ACC112 (cell line): ENCODE measurements around the gene GTPBP1.

Experiments
- H2AFZ ChIP-seq: fragments of 200-600 bp; sonication (generic); one replicate; pipeline ENCODE4 v1.6.0; 2017; ENCODE audit warnings: antibody characterized with exemption, low read length; ENCODE audit not compliant: unreplicated experiment
- H3K27ac ChIP-seq: fragments of 200-600 bp; sonication (generic); 2 replicates; pipeline ENCODE4 v1.5.1; 2014; ENCODE audit warnings: low read depth, mild to moderate bottlenecking, antibody characterized with exemption, low read length, moderate library complexity
- H3K27me3 ChIP-seq: fragments of 200-600 bp; sonication (generic); 2 replicates; pipeline ENCODE4 v1.6.1; 2014; ENCODE audit warnings: mild to moderate bottlenecking, antibody characterized with exemption, low read length, moderate library complexity, mixed read lengths; ENCODE audit not compliant: insufficient read depth
- H3K36me3 ChIP-seq: fragments of 200-600 bp; sonication (generic); 2 replicates; pipeline ENCODE4 v1.6.1; 2016; ENCODE audit warnings: mild to moderate bottlenecking, antibody characterized with exemption, low read length, moderate library complexity, mixed read lengths; ENCODE audit not compliant: insufficient read depth
- H3K4me1 ChIP-seq: fragments of 200-600 bp; sonication (generic); one replicate; pipeline ENCODE4 v1.6.1; 2016; ENCODE audit warnings: low read length, mixed read lengths; ENCODE audit not compliant: insufficient read depth, unreplicated experiment, control insufficient read depth
- H3K4me3 ChIP-seq: fragments of 200-600 bp; sonication (generic); 2 replicates; pipeline ENCODE4 v1.5.1; 2014; ENCODE audit warnings: mild to moderate bottlenecking, low read depth, low read length
- H3K79me2 ChIP-seq: fragments of 200-600 bp; sonication (generic); one replicate; pipeline ENCODE4 v1.6.0; 2016; ENCODE audit warnings: low read length; ENCODE audit not compliant: control insufficient read depth, unreplicated experiment, insufficient read depth

The GTPBP1 gene

DNA sequence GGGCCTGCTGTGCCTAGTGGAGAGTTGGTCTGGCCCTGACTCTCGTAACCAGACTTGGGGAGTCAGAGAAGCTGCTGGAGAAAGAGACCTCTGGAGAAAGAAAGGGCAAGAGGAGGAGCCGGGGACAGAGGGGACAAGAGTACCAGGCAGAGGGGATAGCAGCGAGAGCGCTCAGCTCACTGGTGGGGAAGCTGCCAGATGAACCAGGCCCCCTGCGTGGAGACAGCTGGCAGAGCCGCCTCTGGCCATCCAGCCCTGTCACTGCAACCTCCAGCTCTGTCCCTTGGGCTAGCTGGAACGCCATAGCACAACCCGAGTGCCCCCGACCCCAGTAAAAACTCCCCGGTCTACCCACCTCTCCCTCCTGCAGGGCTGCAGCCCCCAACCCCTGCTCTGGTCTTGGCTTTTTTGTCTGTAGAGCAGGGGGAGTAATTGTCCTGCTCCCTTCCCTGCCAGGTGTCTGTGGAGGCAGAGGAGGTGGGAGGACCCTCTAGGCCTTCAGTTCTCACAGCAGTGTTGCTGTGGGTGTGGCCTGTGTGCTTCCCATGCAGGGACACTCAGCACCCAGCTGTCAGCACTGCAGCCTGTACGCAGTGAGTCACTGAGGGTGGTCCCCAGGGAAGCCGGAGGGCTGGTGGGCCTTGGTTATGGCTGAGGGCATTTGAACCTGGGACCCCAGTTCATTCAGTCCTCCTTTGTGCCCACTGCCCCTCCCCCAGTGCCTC is 54.9 kb downstream of the GTPBP1 start:
- no peaks in the 10 kb centered on the region for H3K27me3 ChIP-seq
- H3K79me2 ChIP-seq = no peaks in the 10 kb centered on the region
- no peaks in the 10 kb centered on the region for H3K36me3 ChIP-seq
- H3K4me1 ChIP-seq = peaks cover 8% of the 10 kb centered on the region
- H3K27ac ChIP-seq = no peak overlapping the region
- H2AFZ ChIP-seq = no peak overlapping the region
- no peak overlapping the region for H3K4me3 ChIP-seq

DNA sequence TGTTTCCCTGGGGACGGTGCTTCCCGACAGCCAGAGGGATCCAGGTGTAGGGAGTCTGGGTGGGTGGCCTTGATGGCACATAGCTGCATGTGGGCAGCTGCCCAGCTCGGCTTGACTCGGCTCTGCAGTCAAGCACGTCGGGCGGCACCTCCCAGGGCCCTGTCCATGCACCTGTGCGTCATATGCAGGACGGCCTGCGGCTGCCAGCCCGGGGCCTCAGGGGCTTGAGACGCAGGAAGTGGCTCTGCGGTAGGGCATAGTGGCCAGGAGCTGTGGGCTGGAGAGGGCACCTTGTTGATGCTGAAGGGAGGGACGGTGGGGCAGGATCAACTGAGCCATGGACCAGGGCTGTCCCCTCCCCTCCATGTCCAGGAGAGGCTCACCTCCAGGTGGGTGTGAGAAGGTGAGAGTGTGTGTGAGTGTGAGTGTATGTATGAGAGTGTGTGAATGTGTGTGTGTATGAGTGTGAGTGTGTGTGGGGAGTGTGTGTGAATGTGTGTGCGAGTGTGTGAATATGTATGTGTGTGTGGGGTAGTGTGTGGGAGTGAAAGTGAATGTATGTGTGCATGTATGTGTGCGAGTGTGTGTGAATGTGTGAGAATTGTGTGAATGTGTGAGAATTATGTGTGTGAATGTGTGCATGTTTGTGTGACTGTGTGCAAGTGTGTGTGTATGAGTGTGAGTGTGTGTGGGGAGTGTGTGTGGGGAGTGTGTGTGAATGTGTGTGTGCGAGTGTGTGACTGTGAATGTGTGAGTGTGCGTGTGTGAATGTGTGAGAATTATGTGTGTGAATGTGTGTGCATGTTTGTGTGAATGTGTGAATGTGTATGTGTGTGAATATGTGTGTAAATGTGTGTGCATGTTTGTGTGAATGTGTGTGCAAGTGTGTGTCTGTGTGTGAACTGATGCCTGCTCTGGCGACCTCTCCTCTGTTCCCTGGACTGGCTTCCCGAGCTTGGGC is 55.7 kb downstream of the GTPBP1 start:
- H3K79me2 ChIP-seq = no peaks in the 10 kb centered on the region
- H2AFZ ChIP-seq = no peak overlapping the region
- H3K4me1 ChIP-seq = peaks cover 8% of the 10 kb centered on the region
- no peaks in the 10 kb centered on the region for H3K36me3 ChIP-seq
- H3K27me3 ChIP-seq = no peaks in the 10 kb centered on the region
- H3K27ac ChIP-seq = no peak overlapping the region
- no peak overlapping the region for H3K4me3 ChIP-seq

DNA sequence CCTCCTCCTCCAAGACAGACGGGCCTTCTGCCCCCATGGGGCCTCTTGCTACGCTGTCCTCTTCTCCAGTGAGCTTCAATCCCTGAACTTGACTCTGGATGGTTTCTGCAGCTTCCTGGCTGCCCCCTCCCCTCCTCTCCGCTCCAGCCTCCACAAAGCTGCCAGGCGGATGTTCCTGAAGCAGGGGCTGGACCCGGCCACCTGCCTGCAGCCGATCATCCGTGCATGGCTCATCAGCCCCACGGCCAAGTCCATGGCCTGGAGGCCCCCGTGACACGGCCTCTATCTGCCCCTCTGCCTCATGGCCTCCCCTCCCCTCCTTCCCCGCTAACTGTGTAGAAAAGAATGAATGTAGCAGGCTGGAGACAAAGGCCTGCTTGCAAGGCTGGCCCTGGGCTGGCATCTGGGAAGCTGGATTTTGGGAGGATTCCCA is 56.8 kb downstream of the GTPBP1 start:
- Histone ChIP-seq H3K27me3 (no peaks in the 10 kb centered on the region), H3K4me3 (no peak overlapping the region), H3K79me2 (no peaks in the 10 kb centered on the region)

DNA sequence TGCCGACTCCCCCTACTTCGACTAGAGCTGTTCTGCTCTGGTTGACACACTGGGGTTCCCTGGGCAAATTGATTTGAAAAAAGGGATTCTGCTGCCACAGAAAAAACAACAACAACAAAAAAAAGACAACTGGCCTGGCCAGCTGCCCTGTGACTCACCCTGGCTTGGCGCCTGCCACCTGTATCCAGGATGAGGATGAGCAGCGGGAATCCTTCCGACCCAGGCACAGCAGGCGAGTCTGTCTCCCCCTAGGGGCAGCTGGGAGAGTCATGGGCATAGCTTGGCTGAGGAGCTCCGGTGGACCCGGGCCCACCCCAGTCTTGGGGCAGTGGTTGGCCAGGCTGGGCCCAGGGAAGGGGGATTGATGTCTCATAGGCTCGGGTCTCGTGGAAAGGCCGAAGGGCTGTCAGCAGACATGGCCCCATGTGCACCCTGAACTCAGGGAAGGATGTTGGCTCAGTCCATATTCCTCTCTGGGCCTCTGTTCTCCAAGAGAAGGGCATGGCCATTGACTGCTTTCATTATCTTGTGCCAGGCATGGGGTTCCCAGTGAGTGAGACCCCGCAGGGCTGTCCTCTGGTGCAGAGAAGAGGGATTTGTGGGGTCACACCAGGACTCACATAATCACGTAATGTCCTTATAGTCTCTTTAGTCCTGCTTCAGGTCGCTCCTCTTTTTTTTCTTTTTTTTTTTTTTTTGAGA is 60.5 kb downstream of the GTPBP1 start:
- Histone ChIP-seq H3K4me1 (peaks cover 8% of the 10 kb centered on the region), H2AFZ (no peak overlapping the region), H3K79me2 (no peaks in the 10 kb centered on the region), H3K36me3 (no peaks in the 10 kb centered on the region), H3K27ac (no peak overlapping the region), H3K27me3 (no peaks in the 10 kb centered on the region), H3K4me3 (no peak overlapping the region)

More for the DNA sequence above, 56.8 kb downstream of the GTPBP1 start:
- H2AFZ ChIP-seq = no peak overlapping the region
- H3K27ac ChIP-seq = no peak overlapping the region
- peaks cover 8% of the 10 kb centered on the region for H3K4me1 ChIP-seq
- H3K36me3 ChIP-seq = no peaks in the 10 kb centered on the region

DNA sequence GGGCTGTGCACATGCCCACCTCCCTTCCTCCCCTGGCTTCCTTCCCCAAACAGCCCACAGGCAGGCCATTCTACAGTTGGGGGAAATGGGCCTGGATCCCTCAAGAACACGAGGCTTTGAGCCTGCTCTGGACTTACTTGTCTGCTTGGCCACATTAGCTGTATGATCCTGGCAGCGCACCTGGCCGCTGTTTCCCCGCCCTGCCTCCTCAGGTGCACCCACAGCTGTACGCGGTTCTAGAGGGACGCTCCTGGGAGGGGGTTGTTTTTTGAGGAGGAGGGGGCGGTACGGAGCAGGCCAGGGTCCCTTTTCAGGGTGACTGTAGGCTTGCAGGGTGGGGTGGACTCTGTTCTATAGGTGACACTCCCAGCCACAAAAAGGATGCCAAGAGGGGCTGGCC is 61.6 kb downstream of the GTPBP1 start:
- no peak overlapping the region for H2AFZ ChIP-seq
- H3K36me3 ChIP-seq = no peaks in the 10 kb centered on the region
- H3K4me3 ChIP-seq = no peak overlapping the region
- no peaks in the 10 kb centered on the region for H3K27me3 ChIP-seq
- no peak overlapping the region for H3K27ac ChIP-seq
- H3K4me1 ChIP-seq = peaks cover 8% of the 10 kb centered on the region
- H3K79me2 ChIP-seq = no peaks in the 10 kb centered on the region

DNA sequence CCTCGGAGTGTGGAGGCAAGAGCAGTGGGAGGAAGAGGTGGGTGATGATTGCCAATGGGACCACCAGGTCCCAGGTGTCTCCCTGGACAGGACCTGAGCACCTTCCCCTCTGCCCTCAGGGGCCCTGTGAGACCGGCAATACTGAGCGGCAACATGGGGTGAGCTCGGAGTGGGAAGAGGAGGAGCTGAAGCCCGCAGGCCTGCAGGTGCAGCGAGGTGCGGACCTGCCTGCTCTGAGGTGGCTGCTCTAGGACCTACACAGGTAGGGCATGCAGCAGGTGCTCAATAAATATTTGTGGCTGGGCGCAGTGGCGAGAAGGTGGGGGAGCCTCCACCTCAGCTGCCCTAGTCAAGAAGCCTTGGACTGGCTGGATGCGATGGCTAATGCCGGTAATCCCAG is 62.3 kb downstream of the GTPBP1 start:
- H3K36me3 ChIP-seq = no peaks in the 10 kb centered on the region

DNA sequence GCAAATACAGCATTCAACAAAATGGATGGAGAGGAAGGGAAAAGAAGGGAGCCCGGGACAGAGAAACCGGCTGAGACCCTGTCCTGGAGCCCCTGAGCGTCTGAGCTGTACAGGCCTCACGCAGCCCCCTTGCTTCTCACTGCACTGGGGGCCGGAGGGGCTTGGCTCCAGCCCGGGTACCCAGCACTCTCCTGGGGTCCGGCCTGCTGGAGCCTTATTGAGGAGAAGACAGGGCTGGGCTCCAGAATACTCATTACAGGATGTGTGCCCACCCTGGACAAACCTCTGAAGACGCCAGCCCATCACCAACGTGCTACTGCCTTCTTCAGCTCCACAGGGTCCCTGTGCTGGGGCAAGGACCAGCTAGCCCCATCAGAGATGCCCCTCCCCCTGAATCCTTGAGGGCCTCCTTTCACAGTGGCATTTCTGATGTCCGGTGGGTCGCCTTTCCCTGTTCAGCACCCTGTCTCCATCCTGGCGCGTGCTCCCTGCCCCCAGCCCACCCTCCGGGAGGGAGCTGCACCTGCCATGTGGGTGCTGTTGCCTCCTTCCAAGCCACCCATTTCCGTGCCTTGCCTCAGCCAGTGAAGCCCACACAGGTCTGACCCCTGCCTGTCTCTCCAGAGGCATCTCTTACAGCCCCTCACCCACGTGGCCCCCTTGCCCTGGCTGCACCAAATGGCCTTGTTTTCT is 64.7 kb downstream of the GTPBP1 start:
- no peaks in the 10 kb centered on the region for H3K79me2 ChIP-seq
- no peaks in the 10 kb centered on the region for H3K36me3 ChIP-seq
- H3K27ac ChIP-seq = no peak overlapping the region
- no peaks in the 10 kb centered on the region for H3K27me3 ChIP-seq
- H2AFZ ChIP-seq = no peak overlapping the region
- no peak overlapping the region for H3K4me3 ChIP-seq
- no peaks in the 10 kb centered on the region for H3K4me1 ChIP-seq

More for the DNA sequence above, 62.3 kb downstream of the GTPBP1 start:
- Histone ChIP-seq H3K79me2 (no peaks in the 10 kb centered on the region), H3K27ac (no peak overlapping the region), H3K4me1 (peaks cover 8% of the 10 kb centered on the region), H3K4me3 (no peak overlapping the region), H3K27me3 (no peaks in the 10 kb centered on the region), H2AFZ (no peak overlapping the region)

DNA sequence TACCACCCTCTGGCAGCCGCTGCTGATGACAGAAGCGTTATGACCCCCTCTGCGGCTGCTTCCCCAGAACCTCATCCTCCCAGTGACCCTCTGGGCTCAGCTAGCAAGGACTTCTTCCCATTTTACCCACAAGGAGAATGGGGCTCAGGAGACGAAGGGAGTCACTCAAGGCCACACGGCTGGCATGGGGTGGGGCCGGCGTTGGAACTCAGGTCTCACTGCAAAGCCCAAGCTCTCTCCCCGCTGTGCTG is 66.8 kb downstream of the GTPBP1 start:
- H2AFZ ChIP-seq = no peak overlapping the region
- no peaks in the 10 kb centered on the region for H3K79me2 ChIP-seq
- H3K36me3 ChIP-seq = no peaks in the 10 kb centered on the region
- H3K4me3 ChIP-seq = no peak overlapping the region
- H3K27me3 ChIP-seq = no peaks in the 10 kb centered on the region
- no peaks in the 10 kb centered on the region for H3K4me1 ChIP-seq
- H3K27ac ChIP-seq = no peak overlapping the region

DNA sequence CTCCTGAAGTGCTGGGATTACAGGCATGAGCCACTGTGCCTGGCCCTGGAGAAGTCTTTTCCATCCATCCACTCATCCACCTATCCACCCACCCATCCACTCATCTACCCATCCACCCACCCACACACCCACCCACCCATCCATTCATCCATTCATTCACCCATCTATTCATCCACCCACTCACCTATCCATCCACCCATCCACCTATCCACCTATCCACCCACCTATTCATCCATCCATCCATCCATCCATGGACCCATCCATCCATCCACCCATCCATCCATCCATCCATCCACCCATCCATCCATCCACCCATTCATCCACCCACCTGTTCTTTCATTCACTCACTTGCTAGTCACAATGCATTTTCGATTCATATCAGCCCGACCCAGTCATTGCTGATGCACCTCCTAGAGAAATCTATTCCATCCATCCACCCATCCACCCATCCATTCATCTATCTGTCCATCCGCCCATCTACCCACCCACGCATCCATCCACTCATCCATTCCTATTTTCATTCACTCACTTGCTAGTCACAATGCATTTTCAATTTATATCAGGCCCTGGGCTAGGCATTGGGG is 67.7 kb downstream of the GTPBP1 start:
- H3K79me2 ChIP-seq = no peaks in the 10 kb centered on the region
- no peak overlapping the region for H3K4me3 ChIP-seq
- H2AFZ ChIP-seq = no peak overlapping the region
- H3K27me3 ChIP-seq = no peaks in the 10 kb centered on the region
- H3K4me1 ChIP-seq = no peaks in the 10 kb centered on the region
- no peak overlapping the region for H3K27ac ChIP-seq
- H3K36me3 ChIP-seq = no peaks in the 10 kb centered on the region
